HG03108 (cell line): ENCODE results near the gene ITCH.

Experiments
- ATAC-seq: cut with Tn5 transposase; IDR thresholded peaks from one replicate; pipeline ENCODE4 v1.9.1; 2021; ENCODE audit warnings: moderate library complexity; ENCODE audit not compliant: unreplicated experiment

ITCH gene

DNA sequence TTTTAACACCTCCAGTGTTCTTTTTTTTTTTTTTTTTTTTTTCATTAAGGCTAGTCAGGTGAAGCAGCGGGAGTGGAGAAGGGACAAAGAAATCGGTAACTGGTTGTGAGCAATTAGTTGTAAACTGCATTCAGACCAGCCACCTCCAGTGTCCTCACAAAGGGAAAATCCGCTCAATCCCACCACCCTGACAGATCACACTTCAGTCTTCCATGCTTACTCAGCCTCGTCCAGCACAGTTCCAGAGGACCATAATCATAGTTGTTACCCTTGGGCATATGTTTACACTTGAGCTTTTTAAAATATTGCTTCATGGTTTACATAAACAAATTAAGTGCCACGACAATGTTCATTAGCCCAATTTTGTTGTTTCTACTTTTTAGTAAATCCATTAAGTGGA lies 163.4 kb downstream of the ITCH start:
- no peak for ATAC-seq

- no peak for ATAC-seq
Observed at GRCh38 chr20:34527016-34527415, 163.9 kb downstream of the ITCH start.

- no peak for ATAC-seq
Observed at GRCh38 chr20:34528921-34529297, 165.8 kb downstream of the ITCH start.

DNA sequence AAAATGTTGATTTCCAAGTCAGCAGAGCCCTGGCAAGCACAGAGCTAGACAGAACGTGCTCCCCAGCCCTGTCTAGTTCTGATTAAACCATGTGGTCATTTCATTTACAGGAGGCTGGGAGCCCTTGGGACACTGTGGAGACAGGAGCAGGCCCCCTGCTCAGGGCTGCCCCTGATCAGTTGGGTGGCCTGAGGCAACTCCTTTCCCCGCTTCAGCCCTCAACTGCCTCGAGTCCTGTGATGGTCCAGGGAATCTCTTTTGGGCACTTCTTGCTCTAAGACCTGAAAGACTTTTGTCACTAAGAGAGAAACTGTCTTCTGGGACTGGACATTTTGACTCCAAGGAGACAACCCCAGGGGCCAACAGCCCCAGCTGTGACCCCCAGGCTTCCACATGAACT lies 166.7 kb downstream of the ITCH start:
- ATAC-seq = no peak

DNA sequence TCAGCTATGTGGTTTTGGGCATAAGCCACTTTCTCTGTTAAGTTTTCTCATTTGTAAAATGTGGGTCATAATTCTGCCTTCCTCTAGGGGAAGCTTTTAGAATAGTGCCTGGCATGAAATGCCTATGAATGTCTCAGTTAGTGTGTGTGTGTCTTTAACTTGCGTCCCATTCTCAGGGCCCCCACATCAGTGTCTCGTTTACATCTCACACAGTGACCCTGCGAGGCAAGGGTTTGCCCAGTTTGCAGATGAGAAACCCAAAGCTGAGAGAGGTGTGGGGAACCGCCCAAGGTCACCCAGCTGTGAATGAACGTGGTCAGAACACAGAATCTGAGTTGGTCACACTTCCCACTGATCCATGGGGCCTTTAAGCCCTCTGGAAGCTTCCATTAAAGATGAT lies 167.3 kb downstream of the ITCH start:
- ATAC-seq = no peak

DNA sequence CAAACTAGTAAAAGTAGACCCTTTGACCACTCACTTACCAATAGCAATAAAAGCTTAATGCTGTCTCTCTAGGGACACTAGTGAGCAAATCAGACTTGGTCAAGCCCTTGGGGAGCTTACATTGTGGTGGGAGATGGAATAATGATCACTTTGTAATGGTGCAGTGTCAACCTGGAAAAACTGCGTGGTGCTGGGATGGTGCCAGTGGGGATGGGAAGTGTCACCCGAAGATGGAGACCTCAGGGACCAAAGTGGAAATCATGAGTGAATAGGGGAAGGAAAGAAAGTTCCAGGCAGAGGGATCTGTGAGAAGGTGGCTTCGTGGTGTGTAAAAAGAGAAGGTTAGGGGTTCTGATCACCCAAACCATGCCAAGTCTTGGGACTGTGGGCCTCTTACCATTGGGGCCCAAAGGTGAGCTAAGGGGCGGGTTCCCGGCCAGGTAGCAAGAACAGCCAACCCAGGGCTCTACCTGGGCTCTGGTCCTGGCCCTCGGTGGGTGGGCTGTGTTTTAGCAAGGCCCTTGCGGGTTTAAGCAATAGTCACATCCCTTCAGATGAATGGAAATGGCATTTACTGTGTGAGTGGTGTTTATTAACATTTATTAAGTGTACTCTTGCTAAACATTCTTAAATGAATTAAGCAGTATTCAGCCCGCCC lies 168.7 kb downstream of the ITCH start:
- ATAC-seq = no peak

DNA sequence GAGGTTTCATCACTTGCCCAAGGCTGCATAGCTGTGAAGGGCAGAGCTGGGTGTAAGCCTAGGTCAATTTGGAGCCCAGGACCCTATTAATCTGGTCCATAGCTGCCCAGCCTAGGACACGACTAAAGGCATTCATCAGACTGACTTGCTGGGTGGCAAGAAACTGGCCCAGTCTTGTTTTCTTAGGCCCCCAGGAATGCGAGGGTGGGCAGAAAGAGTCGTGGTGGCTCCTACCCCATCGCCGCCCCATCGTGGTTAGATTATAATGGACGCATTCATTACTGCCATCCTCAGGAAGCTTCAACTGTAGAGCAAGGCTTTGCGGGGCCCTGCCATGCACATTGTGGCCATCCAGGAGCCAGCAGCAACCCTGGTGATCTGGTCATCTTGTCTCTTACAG lies 169.2 kb downstream of the ITCH start:
- ATAC-seq = no peak

DNA sequence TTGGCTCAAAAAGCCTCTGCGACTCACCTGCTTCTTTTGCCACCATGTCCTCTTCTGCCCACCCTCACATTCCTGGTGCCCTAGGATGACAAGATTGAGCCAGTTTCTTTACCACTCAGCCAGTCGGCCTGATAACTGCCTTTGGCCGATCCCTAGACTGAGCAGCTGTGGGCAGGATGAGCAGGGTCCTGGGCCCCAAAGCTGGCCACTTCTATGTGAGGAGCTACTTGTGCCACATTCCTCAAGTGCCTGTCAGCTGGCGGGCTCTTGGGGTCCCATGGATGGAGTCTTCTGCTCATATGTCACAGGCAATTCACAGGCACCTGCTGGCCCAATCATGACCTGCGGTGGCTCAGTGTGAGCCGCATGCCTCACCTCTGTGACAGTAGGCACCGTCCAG lies 169.7 kb downstream of the ITCH start:
- ATAC-seq = no peak

DNA sequence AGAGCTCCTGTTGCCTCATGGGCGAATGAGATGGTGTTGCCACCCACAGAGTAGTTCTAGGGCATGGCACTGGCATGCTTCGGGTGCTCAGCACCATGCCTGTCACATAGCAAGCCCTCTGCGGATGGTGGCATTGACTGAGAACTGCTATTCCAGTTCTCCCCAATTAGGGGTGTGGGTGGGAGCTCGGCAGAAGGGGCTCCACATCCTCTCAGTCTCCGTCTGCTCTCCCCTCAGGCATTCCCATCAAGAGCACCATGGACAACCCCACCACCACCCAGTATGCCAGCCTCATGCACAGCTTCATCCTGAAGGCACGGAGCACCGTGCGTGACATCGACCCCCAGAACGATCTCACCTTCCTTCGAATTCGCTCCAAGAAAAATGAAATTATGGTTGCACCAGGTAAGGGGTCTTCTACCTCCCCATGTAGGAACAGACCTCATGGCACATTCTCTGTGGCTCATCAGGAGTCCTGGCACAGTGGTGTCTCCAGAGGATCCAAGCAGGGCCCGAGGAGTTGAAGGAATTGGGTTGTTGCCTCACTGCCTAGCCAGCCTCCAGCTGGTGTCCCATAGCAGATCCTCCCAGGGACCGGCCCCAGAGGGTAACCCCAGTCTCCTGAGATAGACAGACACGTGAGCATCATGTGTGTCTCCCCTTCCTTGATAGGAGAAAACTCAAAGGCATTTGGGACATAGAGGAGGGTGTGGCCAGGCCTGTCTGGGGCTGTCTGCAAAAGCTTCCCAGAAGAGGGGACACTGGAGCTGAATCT lies 171.5 kb downstream of the ITCH start:
- ATAC-seq = no peak

GRCh38 chr20:34535301-34535840 lies 172.3 kb downstream of the ITCH start:
- no peak for ATAC-seq

- no peak for ATAC-seq
Observed at GRCh38 chr20:34535857-34536256, 172.8 kb downstream of the ITCH start.

- no peak for ATAC-seq
Observed at GRCh38 chr20:34536798-34537394, 173.8 kb downstream of the ITCH start.

DNA sequence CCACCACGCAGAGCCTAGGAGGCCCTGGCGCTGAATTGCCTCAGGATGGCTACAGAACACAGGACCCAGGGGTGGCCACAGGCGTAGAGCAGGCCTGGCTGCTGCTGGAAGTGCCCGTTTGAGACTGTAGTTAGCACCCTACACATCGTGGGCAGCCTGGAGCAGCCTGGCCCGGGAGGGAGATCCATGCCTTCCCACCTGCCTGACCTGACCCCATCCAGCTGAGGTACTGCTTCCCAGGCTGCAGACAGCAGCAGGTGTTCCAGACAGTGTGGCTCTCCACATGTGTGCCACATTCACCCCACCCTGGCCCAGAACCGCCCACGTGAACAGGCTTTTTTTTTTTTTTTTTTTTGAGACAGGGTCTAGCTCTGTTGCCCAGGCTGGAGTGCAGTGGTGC lies 174.6 kb downstream of the ITCH start:
- no peak for ATAC-seq

- ATAC-seq = no peak
Observed at GRCh38 chr20:34538671-34539123, 175.6 kb downstream of the ITCH start.

- ATAC-seq = no peak
Observed at GRCh38 chr20:34539756-34540155, 176.7 kb downstream of the ITCH start.

- no peak for ATAC-seq
Observed at GRCh38 chr20:34540596-34541263, 177.7 kb downstream of the ITCH start.

- ATAC-seq = no peak
Observed at GRCh38 chr20:34541264-34541901, 178.3 kb downstream of the ITCH start.

DNA sequence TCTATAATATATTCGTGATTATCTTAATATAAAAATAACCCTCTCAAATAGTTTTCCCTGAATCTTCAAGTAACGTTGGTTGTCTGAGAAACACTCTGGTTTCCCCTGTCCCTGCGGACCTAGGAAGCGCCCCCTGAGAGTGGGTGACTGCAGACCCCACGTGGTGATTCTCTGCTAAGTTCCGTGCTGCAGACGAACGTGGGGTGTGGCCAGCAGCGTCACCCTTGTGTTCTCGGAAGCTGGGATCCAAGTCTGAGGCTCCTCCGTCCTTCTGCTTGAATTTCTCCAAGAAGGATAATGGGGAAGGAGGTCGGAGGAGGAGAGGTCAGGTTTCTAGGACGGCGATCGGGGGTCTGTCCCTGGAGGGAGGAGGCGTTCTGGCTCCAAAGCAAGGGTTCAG lies 178.8 kb downstream of the ITCH start:
- no peak for ATAC-seq

GRCh38 chr20:34542439-34542838 lies 179.4 kb downstream of the ITCH start:
- no peak for ATAC-seq

- ATAC-seq = no peak
Observed at GRCh38 chr20:34543463-34544056, 180.5 kb downstream of the ITCH start.
